Measurements from ENCODE around the gene CFAP410.
"Not testable (repeated sequence)": the region's sequence is repeated elsewhere in the genome, so short reads cannot be mapped to it uniquely, and the experiment has no call there.

CFAP410 gene

DNA sequence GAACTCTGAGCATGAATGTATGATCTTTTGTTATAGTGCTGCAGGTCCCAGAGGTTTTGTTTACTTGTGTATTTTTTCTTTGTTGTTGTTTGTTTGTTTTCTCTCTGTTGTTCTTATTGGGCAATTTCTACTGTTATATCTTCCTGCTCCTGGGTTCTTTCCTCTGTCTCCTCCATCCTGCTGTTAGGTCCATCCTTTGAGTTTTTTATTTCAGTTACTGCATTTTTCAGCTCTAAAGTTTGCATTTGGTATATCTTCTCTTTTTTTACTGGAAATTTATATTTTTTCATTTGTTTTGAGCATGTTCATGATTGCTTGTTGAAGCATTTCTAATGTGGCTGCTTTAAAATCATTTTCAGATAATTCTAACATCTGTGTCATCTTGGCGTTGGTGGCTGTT lies 24.1 kb upstream of the CFAP410 start (continued):
- TF ChIP-seq CREB5 (CRISPR knock-in tag; IDR thresholded peaks at IDR 0.05; ENCODE audit: low read depth): no peak
- no peak for TF ChIP-seq ISL1 (CRISPR knock-in tag; IDR thresholded peaks at IDR 0.05)
- TF ChIP-seq TCF4 (CRISPR knock-in tag; IDR thresholded peaks at IDR 0.05; ENCODE audit: borderline replicate concordance): no peak
- TF ChIP-seq, protein P1, sequence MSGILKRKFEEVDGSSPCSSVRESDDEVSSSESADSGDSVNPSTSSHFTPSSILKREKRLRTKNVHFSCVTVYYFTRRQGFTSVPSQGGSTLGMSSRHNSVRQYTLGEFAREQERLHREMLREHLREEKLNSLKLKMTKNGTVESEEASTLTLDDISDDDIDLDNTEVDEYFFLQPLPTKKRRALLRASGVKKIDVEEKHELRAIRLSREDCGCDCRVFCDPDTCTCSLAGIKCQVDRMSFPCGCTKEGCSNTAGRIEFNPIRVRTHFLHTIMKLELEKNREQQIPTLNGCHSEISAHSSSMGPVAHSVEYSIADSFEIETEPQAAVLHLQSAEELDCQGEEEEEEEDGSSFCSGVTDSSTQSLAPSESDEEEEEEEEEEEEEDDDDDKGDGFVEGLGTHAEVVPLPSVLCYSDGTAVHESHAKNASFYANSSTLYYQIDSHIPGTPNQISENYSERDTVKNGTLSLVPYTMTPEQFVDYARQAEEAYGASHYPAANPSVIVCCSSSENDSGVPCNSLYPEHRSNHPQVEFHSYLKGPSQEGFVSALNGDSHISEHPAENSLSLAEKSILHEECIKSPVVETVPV (CRISPR knock-in tag; IDR thresholded peaks at IDR 0.05): no peak
- no peak for TF ChIP-seq GLIS3 (CRISPR knock-in tag; IDR thresholded peaks at IDR 0.05)
- TF ChIP-seq TOX (CRISPR knock-in tag; IDR thresholded peaks at IDR 0.05; ENCODE audit: borderline replicate concordance): no peak
- no peak for TF ChIP-seq ZC3H10 (CRISPR knock-in tag; IDR thresholded peaks at IDR 0.05)
- no peak for TF ChIP-seq ZNF8 (CRISPR knock-in tag; IDR thresholded peaks at IDR 0.05)

DNA sequence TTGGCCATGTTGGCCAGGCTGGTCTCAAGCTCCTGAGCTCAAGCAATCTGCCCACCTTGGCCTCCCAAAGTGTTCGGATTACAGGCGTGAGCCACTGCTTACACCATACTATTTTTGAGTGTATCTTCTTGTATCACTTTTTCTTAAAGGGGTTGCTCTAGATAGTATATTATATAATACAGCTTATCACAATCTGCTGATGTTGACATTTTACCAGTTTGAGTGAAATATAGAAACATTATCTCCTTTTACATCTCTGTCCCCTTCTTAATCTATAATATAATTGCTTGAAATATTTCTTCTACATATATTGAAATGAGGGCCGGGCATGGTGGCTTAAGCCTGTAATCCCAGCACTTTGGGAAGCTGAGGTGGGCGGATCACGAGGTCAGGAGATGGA lies 22.7 kb upstream of the CFAP410 start:
- not testable (repeated sequence) for ATAC-seq

DNA sequence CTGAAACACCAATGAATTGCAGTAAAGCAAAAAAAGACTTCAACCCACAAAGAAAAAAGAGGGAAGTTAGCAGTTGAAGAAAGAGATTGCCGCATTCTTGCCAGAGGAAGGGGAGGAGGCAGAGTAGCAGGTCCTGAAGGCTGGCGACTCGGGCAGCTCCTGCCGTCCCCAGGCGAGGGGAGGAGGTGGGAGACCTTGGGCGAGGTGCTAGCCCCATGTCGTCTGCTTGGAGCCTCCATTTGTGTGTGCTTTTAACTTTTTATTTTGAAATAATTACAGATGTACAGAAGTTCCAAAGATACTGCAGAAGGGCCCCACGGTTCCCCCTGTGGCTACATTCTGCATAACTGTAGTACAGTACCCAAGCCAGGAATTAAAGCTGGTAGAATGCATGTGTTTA lies 21.0 kb upstream of the CFAP410 start:
- peak; percentile 63 for ATAC-seq
- TF ChIP-seq POU6F1 (CRISPR knock-in tag; IDR thresholded peaks at IDR 0.05; ENCODE audit: borderline replicate concordance, low read depth) (no peak), SNAI2 (CRISPR knock-in tag; IDR thresholded peaks at IDR 0.05) (no peak), CREB5 (CRISPR knock-in tag; IDR thresholded peaks at IDR 0.05; ENCODE audit: low read depth) (no peak), ZNF565 (CRISPR knock-in tag; conservative IDR thresholded peaks at IDR 0.05; ENCODE audit: low read depth) (no peak), ISL1 (CRISPR knock-in tag; IDR thresholded peaks at IDR 0.05) (no peak), ZNF8 (CRISPR knock-in tag; IDR thresholded peaks at IDR 0.05) (no peak), ZNF70 (CRISPR knock-in tag; IDR thresholded peaks at IDR 0.05) (no peak), CSDC2 (CRISPR knock-in tag; IDR thresholded peaks at IDR 0.05) (no peak)
- TF ChIP-seq, protein P2, sequence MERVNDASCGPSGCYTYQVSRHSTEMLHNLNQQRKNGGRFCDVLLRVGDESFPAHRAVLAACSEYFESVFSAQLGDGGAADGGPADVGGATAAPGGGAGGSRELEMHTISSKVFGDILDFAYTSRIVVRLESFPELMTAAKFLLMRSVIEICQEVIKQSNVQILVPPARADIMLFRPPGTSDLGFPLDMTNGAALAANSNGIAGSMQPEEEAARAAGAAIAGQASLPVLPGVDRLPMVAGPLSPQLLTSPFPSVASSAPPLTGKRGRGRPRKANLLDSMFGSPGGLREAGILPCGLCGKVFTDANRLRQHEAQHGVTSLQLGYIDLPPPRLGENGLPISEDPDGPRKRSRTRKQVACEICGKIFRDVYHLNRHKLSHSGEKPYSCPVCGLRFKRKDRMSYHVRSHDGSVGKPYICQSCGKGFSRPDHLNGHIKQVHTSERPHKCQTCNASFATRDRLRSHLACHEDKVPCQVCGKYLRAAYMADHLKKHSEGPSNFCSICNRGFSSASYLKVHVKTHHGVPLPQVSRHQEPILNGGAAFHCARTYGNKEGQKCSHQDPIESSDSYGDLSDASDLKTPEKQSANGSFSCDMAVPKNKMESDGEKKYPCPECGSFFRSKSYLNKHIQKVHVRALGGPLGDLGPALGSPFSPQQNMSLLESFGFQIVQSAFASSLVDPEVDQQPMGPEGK (CRISPR knock-in tag; IDR thresholded peaks at IDR 0.05; ENCODE audit: borderline replicate concordance): no peak

- ATAC-seq: no peak
- TF ChIP-seq, protein P2 (CRISPR knock-in tag; IDR thresholded peaks at IDR 0.05; ENCODE audit: borderline replicate concordance): no peak
Measured at GRCh38 chr21:44359396-44359795, 20.2 kb upstream of the CFAP410 start.

DNA sequence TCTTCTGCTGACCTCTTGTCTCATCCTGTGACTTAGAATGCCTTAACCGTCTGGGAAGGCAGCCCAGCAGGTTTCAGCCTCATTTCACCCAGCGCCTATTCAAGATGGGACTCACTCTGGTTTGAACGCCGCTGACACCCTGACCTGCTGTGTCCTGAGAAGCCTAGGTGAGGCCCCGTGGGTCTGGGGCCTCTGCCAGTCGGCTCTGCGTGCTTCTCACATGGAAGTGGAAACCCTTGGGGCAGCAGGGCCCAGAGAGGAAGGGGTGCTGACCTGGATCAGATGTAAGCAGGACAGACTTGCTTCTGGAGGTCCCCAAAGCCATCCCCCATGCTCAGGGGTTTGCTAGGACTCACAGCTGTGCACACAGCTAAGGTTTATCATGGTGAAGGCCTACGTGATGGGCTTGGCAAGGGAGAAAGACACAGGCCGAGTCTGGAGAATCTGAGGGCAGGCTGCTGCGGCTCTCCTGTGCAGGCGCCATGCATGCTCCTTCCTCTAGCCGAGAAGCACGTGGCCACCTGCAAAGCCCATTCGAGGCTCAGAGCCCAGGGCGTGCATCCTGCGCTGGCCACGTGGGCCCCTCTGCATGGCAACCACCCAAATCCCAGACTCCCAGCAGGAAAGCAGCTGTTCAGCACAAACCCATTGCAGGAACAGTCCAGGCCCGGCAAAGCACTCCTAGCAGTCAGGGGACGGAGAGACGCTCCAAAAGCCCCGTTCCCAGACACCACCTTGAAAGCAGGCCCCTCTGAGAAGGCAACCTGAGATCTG lies 18.1 kb upstream of the CFAP410 start:
- ATAC-seq: no peak
- TF ChIP-seq TOX (CRISPR knock-in tag; IDR thresholded peaks at IDR 0.05; ENCODE audit: borderline replicate concordance) (no peak), SNAI2 (CRISPR knock-in tag; IDR thresholded peaks at IDR 0.05) (no peak), ISL1 (CRISPR knock-in tag; IDR thresholded peaks at IDR 0.05) (no peak), ZNF70 (CRISPR knock-in tag; IDR thresholded peaks at IDR 0.05) (no peak), ZFP3 (CRISPR knock-in tag; IDR thresholded peaks at IDR 0.05) (no peak), ZC3H10 (CRISPR knock-in tag; IDR thresholded peaks at IDR 0.05) (no peak), GLIS3 (CRISPR knock-in tag; IDR thresholded peaks at IDR 0.05) (no peak), TCF4 (CRISPR knock-in tag; IDR thresholded peaks at IDR 0.05; ENCODE audit: borderline replicate concordance) (no peak), PPARA (CRISPR knock-in tag; IDR thresholded peaks at IDR 0.05; ENCODE audit: borderline replicate concordance) (no peak), CSDC2 (CRISPR knock-in tag; IDR thresholded peaks at IDR 0.05) (no peak), ZNF565 (CRISPR knock-in tag; conservative IDR thresholded peaks at IDR 0.05; ENCODE audit: low read depth) (no peak), ZFP30 (CRISPR knock-in tag; IDR thresholded peaks at IDR 0.05) (no peak)
- TF ChIP-seq, protein P2 (CRISPR knock-in tag; IDR thresholded peaks at IDR 0.05; ENCODE audit: borderline replicate concordance): no peak
